NCI-H2196 (cell line): Measurements from ENCODE around the gene STX1B.
A peak's percentile ranks its signal among the peaks of the same experiment; 100 is the strongest.

Experiments used
- DNase-seq: peaks from one replicate; lab custom pipeline; 2025; ENCODE audit not compliant: unreplicated experiment; lab: John Stamatoyannopoulos, UW

STX1B gene

GRCh38 chr16:30980023-30980371, 30.4 kb downstream of the STX1B start:
- no peak for DNase-seq

GRCh38 chr16:30979170-30980022, 31.0 kb downstream of the STX1B start:
- DNase-seq, result no peak

- DNase-seq, result peak; percentile 17
Observed at GRCh38 chr16:30977502-30977901, 32.9 kb downstream of the STX1B start.

- no peak for DNase-seq
Observed at GRCh38 chr16:30976486-30976885, 34.0 kb downstream of the STX1B start.

- no peak for DNase-seq
Observed at GRCh38 chr16:30974348-30974747, 36.1 kb downstream of the STX1B start.

- DNase-seq, result no peak
Observed at GRCh38 chr16:30972872-30973271, 37.6 kb downstream of the STX1B start.

GRCh38 chr16:30971298-30971697, 39.1 kb downstream of the STX1B start:
- no peak for DNase-seq

GRCh38 chr16:30969246-30969842, 41.1 kb downstream of the STX1B start:
- DNase-seq, result no peak

- DNase-seq, result no peak
Observed at GRCh38 chr16:30967795-30968194, 42.6 kb downstream of the STX1B start.

GRCh38 chr16:30966033-30966619, 44.3 kb downstream of the STX1B start:
- no peak for DNase-seq

- no peak for DNase-seq
Observed at GRCh38 chr16:30965436-30965835, 45.0 kb downstream of the STX1B start.

GRCh38 chr16:30964574-30965226, 45.7 kb downstream of the STX1B start:
- DNase-seq, result no peak

GRCh38 chr16:30963925-30964511, 46.4 kb downstream of the STX1B start:
- no peak for DNase-seq

- no peak for DNase-seq
Observed at GRCh38 chr16:30961384-30961783, 49.1 kb downstream of the STX1B start.

- peak; percentile 64 for DNase-seq
Observed at GRCh38 chr16:30958175-30959079, 52.0 kb downstream of the STX1B start.

- DNase-seq, result peak; percentile 97
Observed at GRCh38 chr16:30957456-30958174, 52.8 kb downstream of the STX1B start, which contains the start of gene SETD1A. SETD1A (plus strand) TSS chr16:30957754; CDS start chr16:30958732, 978 bp downstream.

- DNase-seq, result peak; percentile 78
Observed at GRCh38 chr16:30956601-30957455, 53.6 kb downstream of the STX1B start.

- DNase-seq, result no peak
Observed at GRCh38 chr16:30954993-30955392, 55.4 kb downstream of the STX1B start.
